Neural progenitor cell (in vitro differentiated cells): ENCODE results near the gene SIPA1L3. TPM values are rescaled to one million over a fixed set of nuclear protein-coding genes. Genes with fewer than 3 reads are reported as not detected.
A peak's percentile ranks its signal among the peaks of the same experiment; 100 is the strongest.

ENCODE experiments used
- DNase-seq: peaks from one replicate; pipeline ENCODE4 v3.0.0-alpha.2; 2016; ENCODE audit warnings: low spot score
- H2AFZ ChIP-seq: fragments of 200-600 bp; sonication (generic); replicated peaks from 2 replicates; pipeline ENCODE4 v1.6.1; 2016; ENCODE audit warnings: antibody characterized with exemption
- H3F3A ChIP-seq: fragments of 200-600 bp; sonication (generic); 2 replicates; pipeline ENCODE4 v1.6.1; 2016; ENCODE audit warnings: antibody characterized with exemption, low read depth
- H3K27ac ChIP-seq: fragments of 200-600 bp; sonication (generic); 2 replicates; pipeline ENCODE4 v1.5.1; 2016; ENCODE audit warnings: mild to moderate bottlenecking
- H3K27me3 ChIP-seq: fragments of 200-600 bp; sonication (generic); 2 replicates; pipeline ENCODE4 v1.6.1; 2016; ENCODE audit warnings: mild to moderate bottlenecking, moderate library complexity
- H3K36me3 ChIP-seq: fragments of 200-600 bp; sonication (generic); 2 replicates; pipeline ENCODE4 v1.5.1; 2016
- H3K4me1 ChIP-seq: fragments of 200-600 bp; sonication (generic); 2 replicates; pipeline ENCODE4 v1.6.1; 2016; ENCODE audit warnings: mixed run types
- H3K4me2 ChIP-seq: fragments of 200-600 bp; sonication (generic); 2 replicates; pipeline ENCODE4 v1.6.1; 2016
- H3K4me3 ChIP-seq: fragments of 200-600 bp; sonication (generic); 2 replicates; pipeline ENCODE4 v1.5.1; 2016
- H3K79me2 ChIP-seq: fragments of 200-600 bp; sonication (generic); 2 replicates; pipeline ENCODE4 v1.6.1; 2016; ENCODE audit warnings: low read depth
- H3K9ac ChIP-seq: fragments of 200-600 bp; sonication (generic); 2 replicates; pipeline ENCODE4 v1.6.1; 2016
- H3K9me3 ChIP-seq: fragments of 200-600 bp; sonication (generic); 2 replicates; pipeline ENCODE4 v1.5.1; 2016; ENCODE audit warnings: low read depth
- H4K20me1 ChIP-seq: fragments of 200-600 bp; sonication (generic); 2 replicates; pipeline ENCODE4 v1.6.1; 2016; ENCODE audit warnings: low read depth
- H3K27ac Mint-ChIP-seq: 3 replicates; pipeline ENCODE4 v1.8.0; 2021; ENCODE audit warnings: mixed read lengths
- H3K27me3 Mint-ChIP-seq: 2 replicates; pipeline ENCODE4 v1.8.0; 2022; ENCODE audit warnings: low read depth, mild to moderate bottlenecking, inconsistent platforms, moderate library complexity, mixed read lengths; ENCODE audit not compliant: insufficient read depth
- H3K36me3 Mint-ChIP-seq: 3 replicates; pipeline ENCODE4 v1.8.0; 2021; ENCODE audit warnings: mixed read lengths
- H3K4me1 Mint-ChIP-seq: 3 replicates; pipeline ENCODE4 v1.8.0; 2021; ENCODE audit warnings: mixed read lengths
- H3K4me3 Mint-ChIP-seq: 3 replicates; pipeline ENCODE4 v1.8.0; 2021; ENCODE audit warnings: mild to moderate bottlenecking, moderate library complexity, mixed read lengths
- H3K9me3 Mint-ChIP-seq: 3 replicates; pipeline ENCODE4 v1.8.0; 2020; ENCODE audit warnings: mixed read lengths
- EZH2 ChIP-seq: fragments of 200-600 bp; sonication (generic); IDR thresholded peaks from 2 replicates; pipeline ENCODE4 v1.6.1; 2017; ENCODE audit warnings: antibody characterized with exemption, mild to moderate bottlenecking, moderate library complexity
- EZH2phosphoT487 ChIP-seq: fragments of 200-600 bp; sonication (generic); IDR thresholded peaks from 2 replicates; pipeline ENCODE4 v1.6.1; 2017; ENCODE audit warnings: antibody characterized with exemption
- total RNA-seq: library from RNA; depleted of rRNA; stranded (reverse); fragments of >200 nt; gene quantifications from 2 replicates; pipeline ENCODE4 v1.2.3, GENCODE V29; 2015; ENCODE audit warnings: low replicate concordance
- TF ChIP-seq, protein P1 (sequence below): fragments of 200-600 bp; sonication (generic); IDR thresholded peaks from 2 replicates; pipeline ENCODE4 v1.5.1; 2017; ENCODE audit warnings: antibody characterized with exemption, mild to moderate bottlenecking

The SIPA1L3 gene
- total RNA-seq, 1 donor from 2014 or later = 19.2 TPM

DNA sequence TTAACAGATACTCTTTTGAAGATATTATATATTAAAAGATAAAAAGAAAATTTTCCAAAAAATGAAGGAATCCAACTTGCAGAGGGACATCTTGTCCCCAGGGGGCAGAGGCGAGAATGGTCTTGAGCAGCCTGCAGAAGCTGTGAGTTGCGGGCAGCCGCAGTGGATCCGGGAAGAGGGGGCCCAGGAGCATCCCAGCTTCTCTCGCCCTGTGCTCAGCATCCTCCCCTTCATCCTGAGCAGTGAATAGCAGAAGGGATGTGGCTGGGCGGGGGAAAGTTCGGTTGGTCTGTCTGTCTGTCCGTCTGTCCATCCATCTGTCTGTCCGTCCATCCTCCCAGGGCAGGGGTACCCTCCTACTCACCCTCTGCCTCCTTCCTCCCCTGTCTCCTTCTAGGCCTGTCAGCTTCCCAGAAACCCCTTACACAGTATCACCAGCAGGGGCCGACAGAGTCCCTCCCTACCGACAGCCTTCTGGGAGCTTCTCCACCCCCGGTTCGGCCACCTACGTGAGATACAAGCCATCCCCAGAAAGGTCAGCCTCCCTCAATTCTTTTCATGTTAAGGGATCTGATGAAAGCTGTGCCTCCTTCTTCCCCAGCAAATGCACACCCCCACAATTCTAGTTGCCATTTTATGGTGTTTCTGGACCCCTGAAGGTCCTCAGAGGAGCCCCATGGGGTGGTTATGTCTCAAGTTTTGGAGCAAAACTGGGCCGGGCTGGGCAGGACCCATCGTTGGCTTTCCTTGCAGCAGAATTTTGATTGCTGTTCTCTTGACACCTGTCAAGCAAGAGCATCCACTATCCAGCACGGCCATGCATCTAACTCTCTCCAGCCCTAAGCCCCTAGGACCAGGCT lies 235.4 kb downstream of the SIPA1L3 start:
- H3K4me1 ChIP-seq = no peaks in the 10 kb centered on the region
- H3K4me3 ChIP-seq = no peak overlapping the region
- Mint-ChIP-seq H3K36me3 (peaks cover 9% of the 10 kb centered on the region), H3K27me3 (peaks cover 2% of the 10 kb centered on the region), H3K4me1 (peaks cover 10% of the 10 kb centered on the region), H3K9me3 (no peaks in the 10 kb centered on the region), H3K27ac (peak overlapping the region; percentile 21), H3K4me3 (no peak overlapping the region)
- H3F3A ChIP-seq = peaks cover 12% of the 10 kb centered on the region
- H2AFZ ChIP-seq = no peak overlapping the region
- no peaks in the 10 kb centered on the region for H3K36me3 ChIP-seq
- DNase-seq = peak; percentile 83
- no peak overlapping the region for H3K27ac ChIP-seq
- no peak overlapping the region for H3K4me2 ChIP-seq
- TF ChIP-seq EZH2phosphoT487 = no peak
- TF ChIP-seq, protein P1, sequence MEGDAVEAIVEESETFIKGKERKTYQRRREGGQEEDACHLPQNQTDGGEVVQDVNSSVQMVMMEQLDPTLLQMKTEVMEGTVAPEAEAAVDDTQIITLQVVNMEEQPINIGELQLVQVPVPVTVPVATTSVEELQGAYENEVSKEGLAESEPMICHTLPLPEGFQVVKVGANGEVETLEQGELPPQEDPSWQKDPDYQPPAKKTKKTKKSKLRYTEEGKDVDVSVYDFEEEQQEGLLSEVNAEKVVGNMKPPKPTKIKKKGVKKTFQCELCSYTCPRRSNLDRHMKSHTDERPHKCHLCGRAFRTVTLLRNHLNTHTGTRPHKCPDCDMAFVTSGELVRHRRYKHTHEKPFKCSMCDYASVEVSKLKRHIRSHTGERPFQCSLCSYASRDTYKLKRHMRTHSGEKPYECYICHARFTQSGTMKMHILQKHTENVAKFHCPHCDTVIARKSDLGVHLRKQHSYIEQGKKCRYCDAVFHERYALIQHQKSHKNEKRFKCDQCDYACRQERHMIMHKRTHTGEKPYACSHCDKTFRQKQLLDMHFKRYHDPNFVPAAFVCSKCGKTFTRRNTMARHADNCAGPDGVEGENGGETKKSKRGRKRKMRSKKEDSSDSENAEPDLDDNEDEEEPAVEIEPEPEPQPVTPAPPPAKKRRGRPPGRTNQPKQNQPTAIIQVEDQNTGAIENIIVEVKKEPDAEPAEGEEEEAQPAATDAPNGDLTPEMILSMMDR = peak; percentile 88
- H3K27me3 ChIP-seq = no peaks in the 10 kb centered on the region
- peaks cover 12% of the 10 kb centered on the region for H4K20me1 ChIP-seq
- H3K9ac ChIP-seq = no peak overlapping the region
- no peaks in the 10 kb centered on the region for H3K79me2 ChIP-seq
- no peaks in the 10 kb centered on the region for H3K9me3 ChIP-seq

DNA sequence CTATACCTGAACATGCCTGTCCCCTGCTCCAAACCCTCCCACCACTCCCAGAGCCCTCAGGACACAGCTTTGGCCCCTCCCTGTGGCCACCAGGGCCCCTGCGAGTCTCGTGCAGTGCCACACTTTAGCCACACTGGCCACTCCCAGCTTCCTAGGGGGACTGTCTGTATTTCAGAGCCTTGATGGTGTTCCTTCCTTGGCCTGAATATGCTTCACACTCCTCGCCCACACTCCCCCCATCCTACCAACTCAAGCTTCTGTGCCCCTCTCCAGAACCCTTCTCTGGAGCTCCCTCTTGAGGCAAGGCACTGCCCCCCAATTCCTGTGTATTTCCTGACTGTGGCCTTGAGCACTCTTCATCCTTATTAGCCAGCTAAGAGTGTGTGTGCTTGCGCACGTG lies 236.8 kb downstream of the SIPA1L3 start:
- peaks cover 12% of the 10 kb centered on the region for H3F3A ChIP-seq
- no peak for DNase-seq
- no peak overlapping the region for H3K4me2 ChIP-seq
- H3K36me3 Mint-ChIP-seq = peaks cover 6% of the 10 kb centered on the region
- no peak overlapping the region for H3K4me3 Mint-ChIP-seq
- peaks cover 10% of the 10 kb centered on the region for H3K4me1 Mint-ChIP-seq
- H2AFZ ChIP-seq = no peak overlapping the region
- H3K27ac ChIP-seq = no peak overlapping the region
- no peaks in the 10 kb centered on the region for H3K79me2 ChIP-seq
- H3K4me3 ChIP-seq = no peak overlapping the region
- peaks cover 16% of the 10 kb centered on the region for H4K20me1 ChIP-seq
- H3K9me3 ChIP-seq = no peaks in the 10 kb centered on the region
- no peak overlapping the region for H3K27ac Mint-ChIP-seq
- TF ChIP-seq EZH2phosphoT487 (no peak), EZH2 (no peak)
- TF ChIP-seq, protein P1 = no peak
- H3K9ac ChIP-seq = no peak overlapping the region
- no peaks in the 10 kb centered on the region for H3K27me3 ChIP-seq
- no peaks in the 10 kb centered on the region for H3K4me1 ChIP-seq
- H3K27me3 Mint-ChIP-seq = peaks cover 2% of the 10 kb centered on the region
- H3K9me3 Mint-ChIP-seq = no peaks in the 10 kb centered on the region
- H3K36me3 ChIP-seq = no peaks in the 10 kb centered on the region

DNA sequence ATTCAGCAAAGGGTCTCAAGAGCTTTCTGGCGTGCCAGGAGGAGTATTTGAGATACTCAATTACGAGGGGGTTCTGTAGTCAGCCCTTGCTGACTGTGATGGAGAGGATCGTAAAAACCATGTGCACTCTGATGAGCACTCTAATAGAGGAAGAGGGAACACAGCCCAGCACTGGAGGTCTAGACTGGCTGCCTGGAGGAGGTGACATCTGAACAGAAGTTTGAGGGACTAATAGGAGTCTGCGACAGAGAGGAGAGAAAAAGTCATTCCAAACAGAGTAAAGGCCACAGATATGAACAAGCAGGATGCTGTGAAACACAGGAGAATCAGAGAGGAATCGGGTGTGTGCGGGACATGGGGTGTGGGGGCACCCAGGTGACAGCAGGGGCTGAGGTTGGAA lies 237.7 kb downstream of the SIPA1L3 start:
- no peaks in the 10 kb centered on the region for H3K36me3 ChIP-seq
- TF ChIP-seq EZH2 = no peak
- no peak for TF ChIP-seq EZH2phosphoT487
- TF ChIP-seq, protein P1 = no peak
- no peak overlapping the region for H3K4me3 Mint-ChIP-seq

More for the DNA sequence above, 237.7 kb downstream of the SIPA1L3 start:
- H3K9me3 ChIP-seq = no peaks in the 10 kb centered on the region
- H3K4me1 Mint-ChIP-seq = peaks cover 10% of the 10 kb centered on the region
- H3K9me3 Mint-ChIP-seq = no peaks in the 10 kb centered on the region
- H3K27me3 Mint-ChIP-seq = peaks cover 2% of the 10 kb centered on the region
- H4K20me1 ChIP-seq = peaks cover 16% of the 10 kb centered on the region
- H3K79me2 ChIP-seq = no peaks in the 10 kb centered on the region
- H2AFZ ChIP-seq = no peak overlapping the region
- no peak overlapping the region for H3K4me2 ChIP-seq
- no peak for DNase-seq
- H3F3A ChIP-seq = peaks cover 12% of the 10 kb centered on the region
- H3K4me1 ChIP-seq = no peaks in the 10 kb centered on the region
- peaks cover 6% of the 10 kb centered on the region for H3K36me3 Mint-ChIP-seq
- H3K27me3 ChIP-seq = no peaks in the 10 kb centered on the region
- H3K27ac Mint-ChIP-seq = no peak overlapping the region
- no peak overlapping the region for H3K9ac ChIP-seq
- no peak overlapping the region for H3K4me3 ChIP-seq
- no peak overlapping the region for H3K27ac ChIP-seq
